A549 (cell line): ENCODE results near the gene DYNC1I1. TPM values are rescaled to one million over a fixed set of nuclear protein-coding genes. Genes with fewer than 3 reads are reported as not detected.
A peak's percentile ranks its signal among the peaks of the same experiment; 100 is the strongest.

ENCODE experiments used
- ATAC-seq, 2 experiments: fragments of 200-7000 bp in 1 of 2; fragments of >200 bp in 1 of 2; cut with Nextera tagmentation in 1 of 2; cut with Tn5 transposase in 1 of 2; 3 replicates each; pipeline versions ENCODE4 v1.8.0 to v1.9.1; 2018 to 2020; ENCODE audit warnings: mild to moderate bottlenecking in 1 of 2, moderate library complexity in 1 of 2
- CTCF ChIA-PET: fragments of 300-600 bp; sonication (Branson Sonifier 250); formaldehyde crosslinking; extraction: SDS; loops from one replicate; lab custom pipeline; 2021; ENCODE audit warnings: antibody characterized with exemption, inconsistent platforms; lab: Yijun Ruan, JAX
- POLR2A ChIA-PET: fragments of 350-600 bp; formaldehyde crosslinking; extraction: SDS; loops from one replicate; lab custom pipeline; 2021; ENCODE audit warnings: antibody characterized with exemption, inconsistent platforms; lab: Yijun Ruan, JAX
- DNase-seq, 2 experiments: peaks; one replicate each; pipeline versions ENCODE4 v3.0.0 to v3.0.0-alpha.2; 2011 to 2016; ENCODE audit warnings: low read depth in 1 of 2, low spot score in 1 of 2
- FAIRE-seq: peaks from 2 replicates; lab custom pipeline; 2011; peaks lifted over from hg19 to GRCh38; lab: Jason Lieb, UNC
- H3K27ac ChIP-seq, 2 experiments: fragments of >200 bp; sonication (Bioruptor Twin); formaldehyde crosslinking; 3 replicates each; pipeline ENCODE4 v1.5.1; 2016 to 2017
- H3K4me1 ChIP-seq: fragments of >200 bp; sonication (Bioruptor Twin); formaldehyde crosslinking; 3 replicates; pipeline ENCODE4 v1.6.1; 2016
- H3K4me2 ChIP-seq: fragments of >200 bp; sonication (Bioruptor Twin); formaldehyde crosslinking; 3 replicates; pipeline ENCODE4 v1.6.1; 2016
- H3K4me3 ChIP-seq: fragments of >200 bp; sonication (Bioruptor Twin); formaldehyde crosslinking; 3 replicates; pipeline ENCODE4 v1.5.1; 2016
- H3K9me3 ChIP-seq: fragments of >200 bp; sonication (Bioruptor Twin); formaldehyde crosslinking; 3 replicates; pipeline ENCODE4 v1.6.1; 2016
- CBX2 ChIP-seq: fragments of 200-600 bp; sonication (generic); IDR thresholded peaks from 2 replicates; pipeline ENCODE4 v1.6.1; 2016; ENCODE audit warnings: low read depth, mild to moderate bottlenecking, borderline replicate concordance
- CHD4 ChIP-seq: fragments of 200-600 bp; sonication (generic); IDR thresholded peaks from 2 replicates; pipeline ENCODE4 v1.6.1; 2016; ENCODE audit warnings: antibody characterized with exemption, mild to moderate bottlenecking, borderline replicate concordance
- EHF ChIP-seq: fragments of 250-450 bp; sonication (Bioruptor Pico); IDR thresholded peaks from 2 replicates; pipeline ENCODE4 v1.5.0; 2020; ENCODE audit warnings: mild to moderate bottlenecking
- GATA3 ChIP-seq: IDR thresholded peaks from 2 replicates; pipeline ENCODE4 v1.6.1; 2012; ENCODE audit warnings: borderline replicate concordance
- HDAC2 ChIP-seq: fragments of 200-600 bp; sonication (generic); IDR thresholded peaks from 2 replicates; pipeline ENCODE4 v1.6.1; 2016
- HEYL ChIP-seq: fragments of 250-450 bp; sonication (Bioruptor Pico); IDR thresholded peaks from 2 replicates; pipeline ENCODE4 v1.8.0; 2021; ENCODE audit warnings: mild to moderate bottlenecking, moderate library complexity
- HOXA7 ChIP-seq: fragments of 250-450 bp; sonication (Bioruptor Pico); IDR thresholded peaks from 2 replicates; pipeline ENCODE4 v1.5.0; 2020; ENCODE audit warnings: mild to moderate bottlenecking, moderate library complexity
- HOXB5 ChIP-seq: fragments of 250-450 bp; sonication (Bioruptor Pico); IDR thresholded peaks from 2 replicates; pipeline ENCODE4 v1.5.0; 2020; ENCODE audit warnings: mild to moderate bottlenecking, moderate library complexity
- JUNB ChIP-seq: fragments of >200 bp; sonication (Bioruptor Twin); formaldehyde crosslinking; IDR thresholded peaks from 2 replicates; pipeline ENCODE4 v1.6.1; 2016
- KDM5A ChIP-seq: fragments of 200-600 bp; sonication (generic); IDR thresholded peaks from 2 replicates; pipeline ENCODE4 v1.6.1; 2016; ENCODE audit warnings: antibody characterized with exemption, mild to moderate bottlenecking
- MAZ ChIP-seq: fragments of 150-350 bp; IDR thresholded peaks from 2 replicates; pipeline ENCODE4 v1.6.1; 2014; ENCODE audit warnings: antibody characterized with exemption, low read depth, low read length, borderline replicate concordance
- NPAS2 ChIP-seq: fragments of 250-450 bp; sonication (Bioruptor Pico); IDR thresholded peaks from 2 replicates; pipeline ENCODE4 v1.8.0; 2022; ENCODE audit warnings: mild to moderate bottlenecking, moderate library complexity, borderline replicate concordance
- POLR2AphosphoS2 ChIP-seq: conservative IDR thresholded peaks from 2 replicates; pipeline ENCODE4 v1.6.1; 2012; ENCODE audit warnings: low read length, improper control_type of control experiment, inconsistent platforms
- RAD21 ChIP-seq, 2 experiments: fragments of >200 bp in 1 of 2; sonication (Bioruptor Twin) in 1 of 2; formaldehyde crosslinking in 1 of 2; IDR thresholded peaks in 1 of 2; conservative IDR thresholded peaks in 1 of 2; 2 replicates in 1 of 2; 3 replicates in 1 of 2; pipeline ENCODE4 v1.6.1; 2012 to 2018; ENCODE audit warnings: inconsistent platforms in 1 of 2
- RFX5 ChIP-seq: fragments of 450-650 bp; IDR thresholded peaks from 2 replicates; pipeline ENCODE4 v1.7.1; 2014; ENCODE audit warnings: antibody characterized with exemption, mild to moderate bottlenecking, moderate library complexity
- ZC3H11A ChIP-seq: fragments of 450-650 bp; IDR thresholded peaks from 2 replicates; pipeline ENCODE4 v1.6.1; 2014; ENCODE audit warnings: antibody characterized with exemption, mild to moderate bottlenecking
- ZSCAN20 ChIP-seq: fragments of 250-450 bp; sonication (Bioruptor Pico); IDR thresholded peaks from 2 replicates; pipeline ENCODE4 v1.8.0; 2022; ENCODE audit warnings: mild to moderate bottlenecking, moderate library complexity
- WGBS: methylation state at CpG from one replicate; pipeline ENCODE4 v1.1.6; 2017; ENCODE audit errors: missing lambda C conversion rate; 5-methylcytosine and 5-hydroxymethylcytosine counted together
- polyA plus RNA-seq, 4 experiments: library from polyadenylated mRNA; depleted of rRNA in 3 of 4; stranded (reverse); fragments of >200 nt; fragmentation: RNase III in 1 of 4; extraction: RNeasy Plus Mini Kit Qiagen cat#74134 plus additional on column Dnase treatment in 1 of 4; gene quantifications; 2 replicates in 3 of 4; 3 replicates in 1 of 4; pipeline ENCODE4 v1.2.3, GENCODE V29; 2011 to 2017
- TF ChIP-seq, protein P1 (sequence below): fragments of 200-600 bp; sonication (generic); IDR thresholded peaks from 2 replicates; pipeline ENCODE4 v1.6.1; 2016; ENCODE audit warnings: antibody characterized with exemption, mild to moderate bottlenecking, moderate library complexity
- TF ChIP-seq, protein P2 (sequence below): fragments of >200 bp; sonication (Bioruptor Twin); formaldehyde crosslinking; IDR thresholded peaks from 2 replicates; pipeline ENCODE4 v1.6.1; 2016
- TF ChIP-seq, protein P3 (sequence below): IDR thresholded peaks from 2 replicates; pipeline ENCODE4 v1.6.1; 2012
- TF ChIP-seq, protein P4 (sequence below): fragments of 250-450 bp; sonication (Bioruptor Pico); IDR thresholded peaks from 2 replicates; pipeline ENCODE4 v1.5.0; 2020; ENCODE audit warnings: low read depth, mild to moderate bottlenecking, moderate library complexity
- TF ChIP-seq, protein P5 (sequence below): fragments of >200 bp; sonication (Bioruptor Twin); formaldehyde crosslinking; IDR thresholded peaks from 3 replicates; pipeline ENCODE4 v1.6.1; 2016

Gene DYNC1I1
- polyA plus RNA-seq, 2 of the 4 experiments (the other 2 are of a cell fraction): 0.04 TPM; not detected in 1

DNA sequence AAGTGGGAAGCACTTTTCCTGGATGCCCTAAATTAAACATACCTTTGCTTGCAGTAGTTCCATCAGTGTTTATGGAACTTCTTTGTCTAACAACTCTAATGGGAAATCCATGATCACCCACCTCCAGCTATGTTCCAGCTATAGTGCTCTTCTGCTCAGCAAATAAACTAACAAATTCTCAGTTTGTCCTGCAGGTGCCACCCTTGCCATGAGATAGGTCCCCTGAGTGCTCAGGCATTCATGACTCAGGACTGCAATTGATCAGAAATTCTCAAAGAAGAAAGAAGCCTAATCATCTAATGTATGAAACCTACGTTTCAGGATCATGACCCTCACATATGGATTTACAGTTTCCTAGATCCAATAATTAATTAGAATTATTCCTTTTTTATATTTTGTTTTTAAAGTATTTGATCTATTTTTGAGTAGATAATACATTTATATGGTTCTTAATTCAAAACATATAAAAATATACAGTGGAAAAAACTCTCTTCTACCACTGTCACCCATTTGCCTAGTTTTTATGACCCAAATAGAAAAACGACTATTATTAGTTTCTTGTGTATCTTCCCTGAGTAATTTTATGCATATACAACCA lies 48.7 kb upstream of the DYNC1I1 start (continued):
- TF ChIP-seq, protein P1, sequence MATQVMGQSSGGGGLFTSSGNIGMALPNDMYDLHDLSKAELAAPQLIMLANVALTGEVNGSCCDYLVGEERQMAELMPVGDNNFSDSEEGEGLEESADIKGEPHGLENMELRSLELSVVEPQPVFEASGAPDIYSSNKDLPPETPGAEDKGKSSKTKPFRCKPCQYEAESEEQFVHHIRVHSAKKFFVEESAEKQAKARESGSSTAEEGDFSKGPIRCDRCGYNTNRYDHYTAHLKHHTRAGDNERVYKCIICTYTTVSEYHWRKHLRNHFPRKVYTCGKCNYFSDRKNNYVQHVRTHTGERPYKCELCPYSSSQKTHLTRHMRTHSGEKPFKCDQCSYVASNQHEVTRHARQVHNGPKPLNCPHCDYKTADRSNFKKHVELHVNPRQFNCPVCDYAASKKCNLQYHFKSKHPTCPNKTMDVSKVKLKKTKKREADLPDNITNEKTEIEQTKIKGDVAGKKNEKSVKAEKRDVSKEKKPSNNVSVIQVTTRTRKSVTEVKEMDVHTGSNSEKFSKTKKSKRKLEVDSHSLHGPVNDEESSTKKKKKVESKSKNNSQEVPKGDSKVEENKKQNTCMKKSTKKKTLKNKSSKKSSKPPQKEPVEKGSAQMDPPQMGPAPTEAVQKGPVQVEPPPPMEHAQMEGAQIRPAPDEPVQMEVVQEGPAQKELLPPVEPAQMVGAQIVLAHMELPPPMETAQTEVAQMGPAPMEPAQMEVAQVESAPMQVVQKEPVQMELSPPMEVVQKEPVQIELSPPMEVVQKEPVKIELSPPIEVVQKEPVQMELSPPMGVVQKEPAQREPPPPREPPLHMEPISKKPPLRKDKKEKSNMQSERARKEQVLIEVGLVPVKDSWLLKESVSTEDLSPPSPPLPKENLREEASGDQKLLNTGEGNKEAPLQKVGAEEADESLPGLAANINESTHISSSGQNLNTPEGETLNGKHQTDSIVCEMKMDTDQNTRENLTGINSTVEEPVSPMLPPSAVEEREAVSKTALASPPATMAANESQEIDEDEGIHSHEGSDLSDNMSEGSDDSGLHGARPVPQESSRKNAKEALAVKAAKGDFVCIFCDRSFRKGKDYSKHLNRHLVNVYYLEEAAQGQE: no peak
- TF ChIP-seq, protein P2, sequence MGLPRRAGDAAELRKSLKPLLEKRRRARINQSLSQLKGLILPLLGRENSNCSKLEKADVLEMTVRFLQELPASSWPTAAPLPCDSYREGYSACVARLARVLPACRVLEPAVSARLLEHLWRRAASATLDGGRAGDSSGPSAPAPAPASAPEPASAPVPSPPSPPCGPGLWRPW: no peak
- no peak for TF ChIP-seq HEYL
- TF ChIP-seq, protein P3, sequence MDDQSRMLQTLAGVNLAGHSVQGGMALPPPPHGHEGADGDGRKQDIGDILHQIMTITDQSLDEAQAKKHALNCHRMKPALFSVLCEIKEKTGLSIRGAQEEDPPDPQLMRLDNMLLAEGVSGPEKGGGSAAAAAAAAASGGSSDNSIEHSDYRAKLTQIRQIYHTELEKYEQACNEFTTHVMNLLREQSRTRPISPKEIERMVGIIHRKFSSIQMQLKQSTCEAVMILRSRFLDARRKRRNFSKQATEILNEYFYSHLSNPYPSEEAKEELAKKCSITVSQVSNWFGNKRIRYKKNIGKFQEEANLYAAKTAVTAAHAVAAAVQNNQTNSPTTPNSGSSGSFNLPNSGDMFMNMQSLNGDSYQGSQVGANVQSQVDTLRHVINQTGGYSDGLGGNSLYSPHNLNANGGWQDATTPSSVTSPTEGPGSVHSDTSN: no peak
- TF ChIP-seq RAD21 (conservative IDR thresholded peaks at IDR 0.05 in 1 of 2, IDR thresholded peaks at IDR 0.05 in 1 of 2): peak; percentile 76 to 84
- no peak for TF ChIP-seq KDM5A
- TF ChIP-seq RFX5: no peak

DNA sequence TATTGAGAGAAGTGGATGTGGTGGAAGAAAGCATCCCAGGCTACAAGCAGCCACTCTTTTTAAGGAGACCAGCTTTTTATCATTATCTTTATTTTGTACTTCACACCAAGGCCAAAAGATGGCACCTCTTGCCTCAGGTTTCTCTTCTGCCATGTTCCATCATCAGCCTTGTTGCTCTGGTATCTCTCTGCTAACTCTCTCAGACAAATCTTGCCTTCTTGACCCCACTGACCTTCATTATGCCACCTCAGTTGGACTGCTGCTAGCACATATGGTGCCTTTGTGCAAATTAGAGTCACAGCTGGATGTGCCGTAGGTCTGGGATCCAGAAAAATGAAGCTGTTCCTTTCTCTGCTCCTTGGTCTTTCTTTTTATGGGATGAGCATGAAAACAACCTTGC lies 47.1 kb upstream of the DYNC1I1 start:
- Histone ChIP-seq H3K9me3 (no peaks in the 10 kb centered on the region), H3K4me2 (no peak overlapping the region), H3K4me3 (no peak overlapping the region), H3K4me1 (no peaks in the 10 kb centered on the region), H3K27ac (no peak overlapping the region)
- peak in 1 of 2 experiments; percentile 5 for DNase-seq
- TF ChIP-seq, protein P4, sequence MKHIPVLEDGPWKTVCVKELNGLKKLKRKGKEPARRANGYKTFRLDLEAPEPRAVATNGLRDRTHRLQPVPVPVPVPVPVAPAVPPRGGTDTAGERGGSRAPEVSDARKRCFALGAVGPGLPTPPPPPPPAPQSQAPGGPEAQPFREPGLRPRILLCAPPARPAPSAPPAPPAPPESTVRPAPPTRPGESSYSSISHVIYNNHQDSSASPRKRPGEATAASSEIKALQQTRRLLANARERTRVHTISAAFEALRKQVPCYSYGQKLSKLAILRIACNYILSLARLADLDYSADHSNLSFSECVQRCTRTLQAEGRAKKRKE (CRISPR knock-in tag): no peak
- no peak for TF ChIP-seq MAZ
- TF ChIP-seq NPAS2 (CRISPR knock-in tag): no peak
- TF ChIP-seq CBX2: no peak
- TF ChIP-seq, protein P2: no peak
- no peak for TF ChIP-seq HDAC2
- no peak for TF ChIP-seq CHD4
- TF ChIP-seq RAD21 (conservative IDR thresholded peaks at IDR 0.05 in 1 of 2, IDR thresholded peaks at IDR 0.05 in 1 of 2): peak in 1 of 2 experiments; percentile 30; a peak in 2 of 5 replicates
- no peak for FAIRE-seq
- ChIA-PET POLR2A (no interaction called here), CTCF (interaction anchor here (1.2 to 9.4 kb wide), 6 partner anchors 9 to 143 kb away, joined by 3 to 171 read pairs (median 4); no protein-coding TSS in a partner anchor)
- ATAC-seq: peak in 1 of 2 experiments; percentile 42; a peak in 3 of 6 replicates
- WGBS: 45% methylated on average over 1 of the region's 1 CpG

DNA sequence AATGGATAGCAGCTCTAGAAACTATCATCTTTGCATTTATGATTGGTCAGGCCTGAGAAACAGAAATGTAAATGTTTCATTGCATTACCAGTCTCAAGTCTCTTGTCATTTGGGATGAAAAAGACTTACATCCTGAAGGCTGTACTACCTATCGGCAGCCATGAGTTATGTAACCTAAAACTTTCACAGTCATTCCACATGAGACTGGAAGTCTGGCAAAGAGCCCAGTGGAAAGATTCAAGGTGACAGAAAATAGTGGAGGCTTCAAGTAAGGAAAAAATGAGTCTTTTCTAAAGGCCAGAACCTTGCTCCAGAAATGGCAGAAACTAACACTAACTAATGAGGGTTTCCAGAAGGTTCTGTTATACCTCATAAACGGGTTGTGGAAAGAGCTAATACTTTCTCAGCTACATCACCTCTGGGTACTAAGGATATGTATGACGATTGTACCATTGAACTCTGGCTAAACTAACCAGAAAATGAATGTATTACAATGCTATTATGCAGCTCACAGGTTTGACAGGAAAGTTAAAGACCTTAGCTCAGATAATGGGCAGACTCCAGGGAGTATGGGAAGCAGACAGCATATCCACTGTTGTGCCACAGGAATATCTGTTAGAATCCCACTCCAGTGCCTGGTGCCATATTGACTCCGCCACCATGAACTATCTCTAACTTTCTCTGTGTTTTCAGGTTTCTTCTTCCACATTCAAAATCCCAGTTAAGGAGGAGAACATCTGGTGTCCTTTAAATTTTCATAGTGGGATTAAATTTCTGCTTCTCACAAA lies 41.7 kb upstream of the DYNC1I1 start:
- peak; percentile 23 for FAIRE-seq
- no peak for ATAC-seq
- ChIA-PET POLR2A (no interaction called here), CTCF (interaction anchor here (1.2 to 1.9 kb wide), 3 partner anchors 13 to 1297 kb away, joined by 3 to 7 read pairs (median 6); no protein-coding TSS in a partner anchor)
- no peak overlapping the region for H3K4me3 ChIP-seq
- no peak for DNase-seq
- 35% methylated on average over 4 of the region's 4 CpGs for WGBS
- TF ChIP-seq, protein P5, sequence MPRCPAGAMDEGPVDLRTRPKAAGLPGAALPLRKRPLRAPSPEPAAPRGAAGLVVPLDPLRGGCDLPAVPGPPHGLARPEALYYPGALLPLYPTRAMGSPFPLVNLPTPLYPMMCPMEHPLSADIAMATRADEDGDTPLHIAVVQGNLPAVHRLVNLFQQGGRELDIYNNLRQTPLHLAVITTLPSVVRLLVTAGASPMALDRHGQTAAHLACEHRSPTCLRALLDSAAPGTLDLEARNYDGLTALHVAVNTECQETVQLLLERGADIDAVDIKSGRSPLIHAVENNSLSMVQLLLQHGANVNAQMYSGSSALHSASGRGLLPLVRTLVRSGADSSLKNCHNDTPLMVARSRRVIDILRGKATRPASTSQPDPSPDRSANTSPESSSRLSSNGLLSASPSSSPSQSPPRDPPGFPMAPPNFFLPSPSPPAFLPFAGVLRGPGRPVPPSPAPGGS: no peak
- no peak for TF ChIP-seq GATA3
- TF ChIP-seq HOXB5: no peak
- no peak for TF ChIP-seq RAD21 (conservative IDR thresholded peaks at IDR 0.05 in 1 of 2, IDR thresholded peaks at IDR 0.05 in 1 of 2)
- TF ChIP-seq POLR2AphosphoS2: no peak
- TF ChIP-seq EHF (CRISPR knock-in tag): no peak
- no peak for TF ChIP-seq HOXA7 (CRISPR knock-in tag)
- no peak for TF ChIP-seq MAZ
- TF ChIP-seq ZSCAN20 (CRISPR knock-in tag): no peak
- no peak for TF ChIP-seq JUNB
- TF ChIP-seq ZC3H11A: no peak
- no peak for TF ChIP-seq CHD4
- no peaks in the 10 kb centered on the region for H3K9me3 ChIP-seq
- H3K4me2 ChIP-seq: no peak overlapping the region
- H3K27ac ChIP-seq: no peak overlapping the region
- H3K4me1 ChIP-seq: no peaks in the 10 kb centered on the region
